Measurements from ENCODE around the gene APOBEC3C. TPM values are rescaled to one million over a fixed set of nuclear protein-coding genes. Genes with fewer than 3 reads are reported as not detected.

Gene APOBEC3C
- polyA plus RNA-seq (2013, experiment 1 of 2): 15.7 TPM
- 20.2 TPM for polyA plus RNA-seq (2013, experiment 2 of 2)

DNA sequence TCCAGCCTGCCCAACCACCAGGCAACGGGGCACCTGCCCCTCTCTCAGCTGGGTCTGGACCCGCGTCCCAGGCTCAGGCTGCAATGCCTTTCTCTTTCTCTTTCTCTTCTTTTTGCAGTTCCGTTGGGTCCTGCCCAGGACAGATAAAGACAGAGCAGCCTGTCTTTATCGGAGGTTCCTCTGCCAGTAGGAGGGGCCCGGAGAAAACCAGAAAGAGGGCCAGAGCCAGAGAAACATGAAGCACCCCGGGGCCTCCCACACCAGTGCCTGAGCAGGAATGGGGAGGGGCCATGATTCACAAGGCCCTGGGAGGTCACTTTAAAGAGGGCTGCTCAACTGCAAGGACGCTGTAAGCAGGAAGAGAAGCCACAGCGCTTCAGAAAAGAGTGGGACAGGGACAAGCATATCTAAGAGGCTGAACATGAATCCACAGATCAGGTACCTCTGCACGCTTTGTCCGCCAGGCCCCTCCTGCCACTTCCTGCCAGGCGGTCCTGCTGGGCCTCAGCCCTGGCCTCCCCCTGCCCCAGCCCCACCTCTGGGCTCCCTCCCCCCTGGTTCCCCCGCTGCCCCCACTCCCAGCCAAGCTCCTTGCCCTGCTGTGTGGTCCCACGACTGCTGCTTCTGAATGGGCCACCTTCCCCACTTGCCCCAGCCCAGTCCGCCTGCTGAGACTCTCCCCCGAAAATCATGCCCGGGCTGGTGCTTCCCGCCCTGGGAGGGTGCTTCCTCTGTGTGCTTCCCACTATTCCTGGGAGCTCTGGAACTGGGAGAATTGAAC lies at the start of gene APOBEC3C:
APOBEC3C (plus strand) TSS at position 316 of the 781 bp plus-strand sequence; CDS start at position 422, 106 bp downstream.
- WGBS: 17% methylated on average over 18 of the region's 18 CpGs
- Histone ChIP-seq H3K9ac (ENCODE audit: low read depth, low read length) (peak within 1 kb of the TSS; percentile 18; the same call in 1 of the 2 replicates), H3K36me3 (ENCODE audit: insufficient read depth, low read length) (no peaks in the 10 kb centered on the region), H3K4me1 (ENCODE audit: insufficient read depth, low read length) (peaks cover 29% of the 10 kb centered on the region), H3K9me3 (ENCODE audit: insufficient read depth, low read depth, low read length) (no peaks in the 10 kb centered on the region), H3K27ac (ENCODE audit: low read depth, low read length) (peak within 1 kb of the TSS; percentile 59), H3K4me3 (ENCODE audit: low read length) (peak within 1 kb of the TSS; percentile 36), H3K27me3 (ENCODE audit: insufficient read depth, low read length) (no peaks in the 10 kb centered on the region)

DNA sequence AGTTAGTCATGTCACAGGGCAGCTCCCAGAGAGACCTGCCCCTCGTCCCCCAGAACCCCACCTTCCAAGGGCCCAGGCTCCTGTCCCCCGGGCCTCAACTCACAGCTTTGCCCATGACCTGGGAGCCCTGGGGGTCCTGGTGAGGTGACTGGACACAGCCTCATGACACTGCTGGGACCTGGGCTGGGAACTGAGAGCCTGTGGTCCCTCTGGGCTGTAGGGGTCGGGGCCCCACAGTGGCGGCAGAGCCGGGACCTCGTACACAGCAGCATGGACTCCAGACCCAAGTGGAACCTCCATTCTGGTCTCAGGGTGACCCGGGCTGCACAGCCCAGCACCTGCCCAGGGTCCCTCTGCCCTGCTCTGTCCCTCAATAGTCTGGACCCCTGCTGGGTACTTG lies 49.8 kb upstream of the APOBEC3C start:
- no peaks in the 10 kb centered on the region for H3K9me3 ChIP-seq (ENCODE audit: insufficient read depth, low read depth, low read length)
- 93% methylated on average over 7 of the region's 7 CpGs for WGBS
- no peak overlapping the region for H3K4me3 ChIP-seq (ENCODE audit: low read length)
- H3K27ac ChIP-seq (ENCODE audit: low read depth, low read length): no peak overlapping the region
- H3K4me1 ChIP-seq (ENCODE audit: insufficient read depth, low read length): 0 out of 2 replicates have a peak, but pooled peaks cover 2% of the 10 kb centered on the region
- H3K36me3 ChIP-seq (ENCODE audit: insufficient read depth, low read length): no peaks in the 10 kb centered on the region
- H3K9ac ChIP-seq (ENCODE audit: low read depth, low read length): no peak overlapping the region
- H3K27me3 ChIP-seq (ENCODE audit: insufficient read depth, low read length): no peaks in the 10 kb centered on the region

DNA sequence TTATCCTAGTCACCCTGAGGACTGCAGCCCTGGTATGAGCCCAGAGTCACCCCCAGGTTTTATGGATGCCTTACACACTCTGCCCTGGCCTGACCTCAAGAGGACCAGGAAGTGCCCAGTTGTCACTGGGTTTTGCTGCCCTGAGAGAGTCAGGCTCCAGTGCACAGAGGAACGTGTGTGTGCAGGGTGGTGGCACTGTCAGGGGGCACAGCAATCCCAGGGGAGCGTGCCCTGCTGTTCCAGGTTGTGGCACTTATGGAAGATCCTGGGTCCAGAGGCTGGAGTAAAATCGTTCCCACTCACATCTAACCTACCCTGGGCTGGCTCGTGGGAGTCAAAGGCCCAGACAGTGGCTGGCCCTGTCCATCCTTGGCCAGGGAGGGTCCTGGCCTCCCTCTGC lies 49.1 kb upstream of the APOBEC3C start:
- H3K27me3 ChIP-seq (ENCODE audit: insufficient read depth, low read length): no peaks in the 10 kb centered on the region
- H3K36me3 ChIP-seq (ENCODE audit: insufficient read depth, low read length): no peaks in the 10 kb centered on the region
- H3K9me3 ChIP-seq (ENCODE audit: insufficient read depth, low read depth, low read length): no peaks in the 10 kb centered on the region
- no peak overlapping the region for H3K27ac ChIP-seq (ENCODE audit: low read depth, low read length)
- H3K4me3 ChIP-seq (ENCODE audit: low read length): no peak overlapping the region
- H3K4me1 ChIP-seq (ENCODE audit: insufficient read depth, low read length): 0 out of 2 replicates have a peak, but pooled peaks cover 2% of the 10 kb centered on the region
- 95% methylated on average over 4 of the region's 4 CpGs for WGBS
- no peak overlapping the region for H3K9ac ChIP-seq (ENCODE audit: low read depth, low read length)

DNA sequence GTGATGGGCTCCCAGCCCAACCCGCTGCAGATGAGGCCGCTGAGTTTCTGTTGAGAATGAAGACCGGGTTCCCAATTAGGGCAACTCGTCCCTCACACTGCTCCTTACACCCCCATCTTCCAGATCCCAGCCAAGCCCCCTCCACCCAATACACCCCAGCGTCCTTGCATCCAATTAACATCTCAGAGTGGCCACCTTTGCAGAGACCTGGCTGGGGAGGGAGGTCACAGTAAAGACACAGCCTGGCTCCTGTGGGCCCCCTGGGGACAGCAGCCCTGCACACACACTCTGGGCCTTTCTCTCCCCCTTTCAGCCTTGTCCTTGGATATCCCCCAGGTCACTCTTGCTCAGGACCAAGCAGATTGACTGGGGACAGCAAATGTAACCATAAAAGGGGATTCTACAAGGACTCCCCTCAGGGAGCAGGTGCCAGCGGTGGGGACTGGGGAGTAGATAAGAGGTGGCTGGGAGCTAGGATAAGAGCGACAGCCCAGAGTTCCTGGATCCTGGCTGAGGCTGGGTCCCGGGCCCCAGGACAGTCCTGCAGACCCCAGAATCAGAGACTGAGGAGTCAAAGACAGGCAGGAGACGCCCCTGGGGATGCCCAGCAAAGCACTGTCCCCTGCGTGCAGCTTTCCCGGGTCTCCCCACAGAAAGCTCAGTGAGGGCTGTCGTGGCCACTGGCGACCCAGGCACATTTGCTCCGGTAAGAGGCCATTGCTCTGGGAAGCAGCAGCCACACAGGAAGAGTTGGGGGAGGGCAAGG lies 48.3 kb upstream of the APOBEC3C start:
- no peaks in the 10 kb centered on the region for H3K36me3 ChIP-seq (ENCODE audit: insufficient read depth, low read length)
- H3K9me3 ChIP-seq (ENCODE audit: insufficient read depth, low read depth, low read length): no peaks in the 10 kb centered on the region
- H3K4me1 ChIP-seq (ENCODE audit: insufficient read depth, low read length): 0 out of 2 replicates have a peak, but pooled peaks cover 2% of the 10 kb centered on the region
- H3K9ac ChIP-seq (ENCODE audit: low read depth, low read length): no peak overlapping the region
- H3K27ac ChIP-seq (ENCODE audit: low read depth, low read length): no peak overlapping the region
- H3K27me3 ChIP-seq (ENCODE audit: insufficient read depth, low read length): no peaks in the 10 kb centered on the region
- no peak overlapping the region for H3K4me3 ChIP-seq (ENCODE audit: low read length)
- WGBS: 81% methylated on average over 14 of the region's 14 CpGs

DNA sequence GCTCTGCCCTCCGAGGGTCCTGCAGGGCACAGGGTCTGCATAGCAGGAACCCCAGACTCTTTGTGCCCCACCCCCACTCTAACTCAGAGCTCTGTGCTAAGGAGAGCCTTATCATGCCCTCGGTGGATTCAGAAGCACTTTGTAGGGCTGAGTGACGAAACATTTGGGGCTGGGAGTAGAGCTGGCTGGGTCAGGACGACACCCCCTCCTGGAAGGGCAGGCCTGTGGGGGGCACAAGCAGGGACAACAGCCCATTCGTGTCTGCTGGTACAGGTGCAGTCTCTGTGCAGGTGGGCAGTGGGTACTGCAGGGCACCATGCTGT lies 47.7 kb upstream of the APOBEC3C start:
- Histone ChIP-seq H3K4me1 (ENCODE audit: insufficient read depth, low read length) (0 out of 2 replicates have a peak, but pooled peaks cover 2% of the 10 kb centered on the region), H3K36me3 (ENCODE audit: insufficient read depth, low read length) (no peaks in the 10 kb centered on the region), H3K27ac (ENCODE audit: low read depth, low read length) (no peak overlapping the region), H3K9me3 (ENCODE audit: insufficient read depth, low read depth, low read length) (no peaks in the 10 kb centered on the region), H3K4me3 (ENCODE audit: low read length) (no peak overlapping the region), H3K27me3 (ENCODE audit: insufficient read depth, low read length) (no peaks in the 10 kb centered on the region), H3K9ac (ENCODE audit: low read depth, low read length) (no peak overlapping the region)
- 84% methylated on average over 5 of the region's 5 CpGs for WGBS

DNA sequence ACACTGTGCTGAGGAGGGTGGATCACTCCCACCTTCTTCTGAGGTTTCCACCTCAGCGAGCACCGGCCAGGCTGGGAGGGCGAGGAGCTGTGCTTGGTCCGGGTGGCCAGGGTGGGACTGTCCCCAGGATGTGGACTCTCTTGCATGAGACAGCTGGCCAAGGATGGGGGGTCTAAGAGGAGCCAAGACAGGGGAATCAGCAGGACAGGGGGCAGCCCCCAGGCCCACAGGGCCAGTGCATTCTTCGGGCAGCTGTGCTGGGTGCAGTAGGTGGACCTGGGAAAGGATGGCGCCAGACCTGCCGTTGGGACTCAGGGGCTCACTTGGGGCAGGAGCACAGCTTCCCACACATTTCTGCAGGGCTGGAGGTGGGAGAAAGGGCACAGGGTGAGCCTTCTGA lies 47.1 kb upstream of the APOBEC3C start:
- H3K9ac ChIP-seq (ENCODE audit: low read depth, low read length): no peak overlapping the region
- H3K9me3 ChIP-seq (ENCODE audit: insufficient read depth, low read depth, low read length): no peaks in the 10 kb centered on the region
- H3K4me3 ChIP-seq (ENCODE audit: low read length): no peak overlapping the region
- 92% methylated on average over 7 of the region's 7 CpGs for WGBS
- H3K36me3 ChIP-seq (ENCODE audit: insufficient read depth, low read length): no peaks in the 10 kb centered on the region
- no peak overlapping the region for H3K27ac ChIP-seq (ENCODE audit: low read depth, low read length)
- H3K27me3 ChIP-seq (ENCODE audit: insufficient read depth, low read length): no peaks in the 10 kb centered on the region
- 0 out of 2 replicates have a peak, but pooled peaks cover 2% of the 10 kb centered on the region for H3K4me1 ChIP-seq (ENCODE audit: insufficient read depth, low read length)

DNA sequence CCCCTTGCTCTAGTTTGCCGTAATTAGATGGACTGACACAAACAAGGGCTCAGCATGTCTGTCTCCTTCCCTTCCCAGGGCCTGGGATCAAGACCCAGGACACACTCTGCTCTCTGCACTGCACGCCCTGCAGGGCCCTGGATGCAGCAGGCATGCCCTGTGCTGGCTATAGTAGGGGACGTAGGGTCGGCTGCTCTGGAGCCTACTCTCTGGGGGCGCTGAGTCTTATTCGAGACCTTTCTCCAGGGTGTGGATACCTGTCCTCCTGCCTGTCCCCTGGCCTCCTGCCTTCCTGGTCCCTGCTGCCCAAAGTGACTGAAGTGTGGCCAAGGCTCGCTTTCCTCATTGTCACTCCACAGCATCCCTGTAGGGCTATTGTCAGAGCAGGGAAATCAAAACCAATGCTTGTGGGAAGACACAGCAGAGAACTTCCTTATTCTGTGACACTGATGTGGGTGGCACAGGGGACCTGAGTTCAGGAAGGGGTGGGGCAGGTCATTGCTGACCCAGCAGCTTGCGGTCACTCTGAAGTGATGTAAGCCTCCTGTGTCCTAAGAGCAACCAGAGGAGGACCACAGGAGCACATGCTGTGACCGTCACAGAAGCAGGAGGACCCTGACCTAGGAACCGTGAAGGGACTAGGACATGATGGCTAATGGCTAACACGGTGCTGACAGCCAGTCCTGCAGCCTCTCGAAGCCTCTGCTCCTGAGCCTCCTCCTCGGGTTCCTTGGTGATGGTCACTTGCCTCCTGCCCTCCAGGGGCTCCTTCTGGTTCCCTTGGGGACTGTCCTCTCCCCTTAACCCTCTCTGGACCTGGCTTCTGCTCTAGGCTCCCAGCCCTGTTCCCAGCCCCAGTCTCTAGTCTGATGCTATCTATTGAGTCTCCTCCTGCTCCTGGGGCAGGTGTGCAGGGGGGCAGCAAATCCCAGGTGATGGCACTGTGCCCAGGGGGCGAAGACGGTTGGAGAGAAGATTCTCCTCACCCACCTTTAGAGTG lies 46.3 kb upstream of the APOBEC3C start:
- Histone ChIP-seq H3K36me3 (ENCODE audit: insufficient read depth, low read length) (no peaks in the 10 kb centered on the region), H3K9ac (ENCODE audit: low read depth, low read length) (no peak overlapping the region), H3K27ac (ENCODE audit: low read depth, low read length) (no peak overlapping the region), H3K4me3 (ENCODE audit: low read length) (no peak overlapping the region), H3K27me3 (ENCODE audit: insufficient read depth, low read length) (no peaks in the 10 kb centered on the region), H3K4me1 (ENCODE audit: insufficient read depth, low read length) (0 out of 2 replicates have a peak, but pooled peaks cover 2% of the 10 kb centered on the region), H3K9me3 (ENCODE audit: insufficient read depth, low read depth, low read length) (no peaks in the 10 kb centered on the region)
- 93% methylated on average over 15 of the region's 15 CpGs for WGBS

DNA sequence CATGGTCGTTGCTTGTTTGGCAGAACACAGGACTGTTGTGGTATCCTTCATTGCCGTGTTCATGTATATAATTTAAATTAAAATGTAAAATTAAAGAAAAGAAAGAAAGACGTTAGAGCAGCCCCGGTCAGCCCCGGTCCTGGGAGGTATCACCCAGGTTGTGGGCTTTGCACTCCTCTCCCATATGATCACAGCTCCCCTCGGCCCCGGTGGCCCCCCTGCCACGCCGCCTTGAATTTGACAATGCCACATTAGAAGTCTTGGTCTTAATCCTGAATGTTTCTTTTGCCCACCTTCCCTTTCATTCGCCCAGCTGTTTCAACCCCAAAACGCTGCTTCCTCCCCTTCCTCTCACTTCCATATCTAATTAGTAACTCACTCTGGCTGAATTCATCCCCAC lies 45.3 kb upstream of the APOBEC3C start:
- Histone ChIP-seq H3K9me3 (ENCODE audit: insufficient read depth, low read depth, low read length) (no peaks in the 10 kb centered on the region), H3K36me3 (ENCODE audit: insufficient read depth, low read length) (no peaks in the 10 kb centered on the region), H3K27me3 (ENCODE audit: insufficient read depth, low read length) (no peaks in the 10 kb centered on the region), H3K27ac (ENCODE audit: low read depth, low read length) (no peak overlapping the region), H3K4me1 (ENCODE audit: insufficient read depth, low read length) (0 out of 2 replicates have a peak, but pooled peaks cover 2% of the 10 kb centered on the region), H3K4me3 (ENCODE audit: low read length) (no peak overlapping the region), H3K9ac (ENCODE audit: low read depth, low read length) (no peak overlapping the region)
- 82% methylated on average over 10 of the region's 11 CpGs for WGBS

DNA sequence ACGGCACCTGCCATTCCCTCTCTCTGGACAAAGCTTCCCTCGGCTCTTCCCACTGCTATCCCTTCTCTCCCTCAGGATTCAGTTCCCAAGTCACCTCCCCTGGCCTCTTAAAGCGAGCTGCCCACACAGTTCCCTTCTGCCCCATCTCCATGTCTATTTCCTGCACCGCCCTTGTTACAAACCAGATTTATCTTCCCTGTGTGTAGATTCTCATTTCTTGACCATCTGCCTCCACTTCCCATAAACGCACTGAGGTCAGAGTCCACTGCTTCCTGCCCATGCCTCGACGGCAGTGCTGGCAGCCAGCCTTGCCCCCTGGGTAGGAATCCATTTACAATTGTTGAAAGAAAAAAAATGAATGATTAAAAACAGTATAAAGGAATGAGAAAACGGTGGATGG lies 43.5 kb upstream of the APOBEC3C start:
- Histone ChIP-seq H3K4me3 (ENCODE audit: low read length) (no peak overlapping the region), H3K9me3 (ENCODE audit: insufficient read depth, low read depth, low read length) (0 out of 2 replicates have a peak, but pooled peaks cover under 1% of the 10 kb centered on the region), H3K36me3 (ENCODE audit: insufficient read depth, low read length) (no peaks in the 10 kb centered on the region), H3K4me1 (ENCODE audit: insufficient read depth, low read length) (0 out of 2 replicates have a peak, but pooled peaks cover 2% of the 10 kb centered on the region), H3K9ac (ENCODE audit: low read depth, low read length) (no peak overlapping the region), H3K27ac (ENCODE audit: low read depth, low read length) (no peak overlapping the region), H3K27me3 (ENCODE audit: insufficient read depth, low read length) (no peaks in the 10 kb centered on the region)
- WGBS: 88% methylated on average over 8 of the region's 8 CpGs

DNA sequence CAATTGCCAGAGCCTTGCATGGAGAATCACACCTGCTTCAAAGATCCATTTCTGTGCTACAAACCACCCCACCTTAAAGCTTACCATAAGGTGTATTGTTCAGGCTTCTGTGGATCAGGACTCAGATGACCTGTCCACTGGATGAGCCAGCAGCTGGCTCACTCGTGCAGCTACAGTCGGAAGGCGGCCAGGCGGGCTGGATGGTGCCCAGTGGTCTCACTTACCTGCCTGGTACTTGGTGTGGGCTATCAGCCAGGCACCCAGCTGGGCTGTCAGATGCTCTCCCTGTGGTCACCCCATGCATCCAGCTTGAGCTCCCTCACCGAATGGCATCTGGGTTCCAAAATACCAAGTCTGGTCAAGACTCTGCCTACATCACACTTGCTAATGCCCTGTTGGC lies 42.9 kb upstream of the APOBEC3C start:
- H3K4me3 ChIP-seq (ENCODE audit: low read length): no peak overlapping the region
- no peaks in the 10 kb centered on the region for H3K36me3 ChIP-seq (ENCODE audit: insufficient read depth, low read length)
- H3K4me1 ChIP-seq (ENCODE audit: insufficient read depth, low read length): no peaks in the 10 kb centered on the region
- 93% methylated on average over 5 of the region's 5 CpGs for WGBS
- no peak overlapping the region for H3K9ac ChIP-seq (ENCODE audit: low read depth, low read length)
- no peak overlapping the region for H3K27ac ChIP-seq (ENCODE audit: low read depth, low read length)
- peaks cover 7% of the 10 kb centered on the region for H3K9me3 ChIP-seq (ENCODE audit: insufficient read depth, low read depth, low read length)
- H3K27me3 ChIP-seq (ENCODE audit: insufficient read depth, low read length): no peaks in the 10 kb centered on the region
